Measurements from ENCODE around the gene MAML2.
"Not testable (repeated sequence)": the region's sequence is repeated elsewhere in the genome, so short reads cannot be mapped to it uniquely, and the experiment has no call there.

Gene MAML2

DNA sequence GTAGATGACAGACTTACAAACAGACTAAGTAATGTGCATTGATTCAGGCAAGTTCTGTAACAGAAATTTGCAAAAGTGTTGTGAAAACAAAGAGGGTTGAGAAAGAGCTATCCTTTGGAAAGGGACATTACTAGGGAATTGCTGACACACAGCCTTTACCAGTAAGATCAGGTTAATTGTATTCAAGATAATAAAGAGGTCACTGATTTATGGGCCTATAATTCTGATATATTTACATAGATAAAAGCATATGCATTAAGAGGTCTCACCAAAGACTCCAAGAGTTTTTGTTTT is 138.7 kb downstream of the MAML2 start:
- DNase-seq: no peak

DNA sequence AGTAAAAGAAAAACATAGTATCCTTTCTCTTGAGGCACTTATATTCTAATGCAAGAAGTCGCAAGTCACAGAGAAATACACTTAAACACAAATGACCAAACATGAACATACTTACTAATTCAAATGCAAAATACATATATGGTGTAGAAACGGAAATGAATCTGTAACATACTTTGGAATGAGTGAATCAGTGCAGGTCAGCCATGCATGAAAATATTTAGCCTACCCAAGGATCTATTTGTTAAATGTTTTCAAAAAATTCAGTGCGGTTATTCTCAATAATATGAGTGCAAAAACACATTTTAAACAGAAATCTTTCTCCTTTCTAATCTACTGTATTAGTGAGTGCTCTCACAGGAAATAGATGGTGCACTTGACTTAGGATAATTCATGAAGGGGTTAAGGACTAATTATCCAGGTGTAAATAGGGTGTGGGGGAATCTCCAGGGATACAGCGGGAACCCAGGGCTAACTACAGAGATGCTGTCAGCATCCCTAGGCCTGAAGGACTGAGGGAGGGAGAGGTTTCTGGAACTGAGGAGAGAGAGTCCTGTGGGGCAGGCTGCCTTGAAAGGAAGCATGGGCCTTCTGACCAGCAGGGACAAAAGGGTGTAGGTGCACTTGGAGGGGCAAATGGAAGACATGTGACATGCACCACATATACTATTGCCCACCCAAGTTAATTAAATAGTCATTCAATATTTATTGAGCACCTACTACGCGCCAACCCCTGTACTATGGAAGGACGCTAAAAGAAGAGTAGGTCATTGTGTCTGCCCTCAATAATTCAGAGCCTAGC is 139.2 kb downstream of the MAML2 start:
- no peak for DNase-seq

DNA sequence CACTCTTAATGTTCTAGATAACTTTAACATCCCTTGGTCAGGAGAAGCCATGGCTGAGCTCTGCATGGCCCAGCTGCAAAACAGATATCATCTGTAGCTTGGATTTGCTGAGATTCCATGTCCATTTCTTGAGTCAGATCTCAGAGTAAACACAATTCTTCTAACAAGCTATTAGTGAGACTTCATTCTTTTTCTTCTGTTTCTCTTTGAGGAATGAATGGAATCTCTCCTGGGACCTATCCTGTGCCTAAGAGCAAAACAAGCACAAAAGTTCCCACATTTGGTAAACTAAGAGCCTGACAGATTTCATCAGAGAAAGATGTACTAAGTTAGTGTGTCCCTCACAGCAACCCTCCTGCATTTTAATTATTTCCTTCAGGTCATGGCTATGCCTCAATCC is 142.8 kb downstream of the MAML2 start:
- DNase-seq: no peak

DNA sequence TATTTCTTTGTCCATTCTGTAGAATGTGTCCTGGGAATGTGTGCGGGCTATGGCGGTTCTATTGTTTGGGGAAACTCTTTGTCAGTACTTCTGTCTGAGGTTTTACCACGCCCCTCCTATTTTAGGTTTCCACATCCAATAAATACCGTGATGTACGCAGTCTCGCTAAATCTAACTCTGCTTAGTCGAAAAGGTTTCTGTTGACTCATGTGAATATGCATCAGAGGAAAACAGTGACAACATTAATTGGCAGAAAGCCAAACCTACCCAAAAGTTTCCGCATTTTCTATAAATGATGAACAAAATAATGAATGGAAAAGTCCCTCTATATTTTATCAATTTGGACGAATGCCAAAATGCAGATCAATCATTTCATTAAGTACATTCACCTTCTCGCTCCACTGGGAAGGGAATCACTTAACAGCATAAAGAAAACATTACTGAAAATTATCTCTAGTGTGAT is 143.4 kb downstream of the MAML2 start:
- no peak for DNase-seq

DNA sequence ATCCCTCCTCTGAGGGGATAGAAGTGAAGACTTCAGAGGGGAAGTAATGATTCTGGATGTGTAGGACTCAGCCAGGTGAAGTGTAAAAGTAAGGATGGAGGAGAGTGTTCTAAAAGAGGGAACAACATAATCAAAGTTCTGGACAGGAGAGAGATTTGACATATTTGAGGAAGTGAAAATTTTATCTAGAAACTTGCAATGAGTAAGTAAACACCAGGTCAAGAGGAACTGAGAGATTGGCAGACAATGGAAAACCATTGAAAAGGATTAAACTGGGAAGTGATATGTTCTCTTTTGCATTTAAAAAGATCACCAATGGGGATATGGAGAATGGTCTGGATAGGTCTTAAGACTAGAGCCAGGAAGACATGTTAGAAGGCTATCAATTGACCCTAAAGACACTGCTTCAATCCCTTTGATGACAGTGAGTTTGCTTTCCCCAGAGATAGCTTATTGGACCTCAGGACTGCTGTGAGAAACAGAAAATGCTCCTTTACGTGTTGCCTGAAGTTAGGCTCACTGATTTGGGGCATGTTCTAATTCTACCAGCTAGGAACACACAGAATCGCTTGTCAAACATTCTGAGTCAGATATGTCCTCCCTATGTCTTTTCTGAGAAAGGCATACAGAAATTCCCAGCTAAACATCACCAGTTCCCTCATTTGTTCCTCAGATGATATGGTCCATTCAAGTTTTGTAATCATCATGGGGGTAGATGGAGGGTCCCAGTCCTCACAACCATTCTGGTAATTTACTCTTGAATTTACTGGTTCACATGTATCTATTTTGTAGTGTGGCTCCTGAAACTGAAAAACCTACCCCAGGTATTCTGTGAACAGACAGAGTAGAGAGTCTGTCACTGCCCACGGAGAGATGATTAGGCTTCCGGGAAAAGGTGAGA is 144.9 kb downstream of the MAML2 start:
- no peak for DNase-seq

DNA sequence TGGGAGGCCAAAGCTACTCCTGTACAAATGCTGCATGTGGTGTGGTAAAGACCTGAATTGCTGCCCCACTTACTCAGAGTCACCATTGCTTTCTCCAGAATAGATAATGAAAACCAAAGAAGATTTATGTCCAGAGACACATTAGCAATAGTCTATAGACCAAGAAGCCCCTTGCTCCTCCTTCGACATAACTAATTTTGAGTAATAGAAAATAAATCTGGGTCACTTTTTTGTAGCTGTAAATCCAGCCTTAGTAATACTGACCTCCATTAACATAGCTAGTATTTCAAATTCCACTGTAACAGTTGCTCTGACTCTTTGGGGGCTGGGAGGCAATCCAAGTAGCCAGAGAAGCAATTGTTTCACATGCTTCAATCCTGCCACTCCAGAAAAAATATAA is 145.9 kb downstream of the MAML2 start:
- DNase-seq: no peak

DNA sequence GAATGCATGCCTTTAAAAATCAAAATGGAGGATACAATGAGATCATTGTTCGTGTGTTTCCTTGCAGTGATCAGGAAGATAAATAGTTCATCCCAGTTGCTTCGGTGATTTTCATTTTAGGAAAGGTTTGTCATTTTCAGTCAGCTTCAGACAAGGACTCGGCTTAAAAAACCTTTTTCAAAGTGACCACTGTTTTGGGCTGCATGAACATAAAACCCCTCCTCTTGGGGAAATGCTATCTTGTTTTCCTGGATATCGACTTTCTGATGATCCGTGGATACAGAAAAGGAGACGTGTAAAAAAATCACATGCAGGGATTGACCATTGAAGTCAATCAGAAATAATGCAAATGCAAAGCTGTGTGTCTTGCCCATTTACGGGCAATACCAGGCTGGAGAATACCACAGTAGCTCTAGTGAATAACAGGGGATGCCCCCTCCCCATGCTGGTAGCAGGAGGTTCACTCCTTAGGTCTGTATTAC is 146.8 kb downstream of the MAML2 start:
- DNase-seq: no peak

DNA sequence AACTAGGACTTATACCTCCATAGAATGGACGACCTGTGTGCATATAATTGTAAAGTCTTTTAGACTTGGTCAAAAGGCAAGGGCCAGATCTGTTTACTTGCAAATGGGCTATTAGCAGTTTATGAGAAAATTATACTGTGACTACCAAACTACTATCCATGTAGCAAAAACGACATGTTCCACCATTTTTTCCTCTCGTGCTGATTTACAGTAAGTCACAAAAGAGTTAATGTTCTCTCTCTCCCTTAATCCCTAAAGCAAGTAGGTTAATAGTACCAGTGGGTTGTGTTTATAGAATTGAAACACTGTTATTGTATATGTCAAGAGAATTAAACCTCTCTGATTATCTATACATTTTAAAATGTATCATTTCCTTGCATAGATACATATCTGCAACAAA is 147.3 kb downstream of the MAML2 start:
- no peak for DNase-seq

DNA sequence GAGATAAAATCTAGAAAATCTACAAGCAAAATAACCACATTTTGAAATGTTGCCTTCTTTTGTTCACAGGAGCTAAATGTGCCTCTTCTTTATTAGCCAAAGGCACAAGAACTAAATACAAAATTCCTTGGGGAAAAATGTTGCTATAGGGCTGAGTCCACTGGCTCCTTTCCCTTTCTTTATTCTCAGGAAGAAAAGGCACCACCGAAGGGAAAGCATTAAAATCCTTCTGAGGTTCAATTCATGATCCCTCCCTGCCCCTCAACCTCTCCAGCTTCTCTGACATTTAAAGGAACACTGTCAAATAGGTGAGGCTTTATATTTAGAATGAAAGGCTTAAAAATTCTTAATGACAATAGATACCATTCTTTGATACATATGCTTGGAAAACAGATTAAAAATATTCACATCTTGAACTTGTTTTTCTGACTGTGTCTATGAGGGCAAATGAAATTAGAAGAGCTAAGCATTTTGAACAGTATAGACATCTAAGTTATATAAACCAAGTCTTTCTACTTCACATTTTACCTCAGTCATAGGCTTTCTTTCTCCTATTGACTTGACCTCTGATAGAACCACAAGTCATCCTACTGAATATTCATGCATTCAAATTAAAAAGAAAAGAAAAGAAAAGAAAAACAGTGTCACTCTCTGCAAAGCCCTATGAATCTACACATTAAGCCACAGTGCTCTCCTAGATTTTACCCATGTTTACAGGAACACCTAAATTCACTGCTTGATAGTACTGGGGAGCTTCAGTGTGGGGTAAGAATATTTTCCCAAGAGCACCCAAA is 148.2 kb downstream of the MAML2 start:
- no peak for DNase-seq

DNA sequence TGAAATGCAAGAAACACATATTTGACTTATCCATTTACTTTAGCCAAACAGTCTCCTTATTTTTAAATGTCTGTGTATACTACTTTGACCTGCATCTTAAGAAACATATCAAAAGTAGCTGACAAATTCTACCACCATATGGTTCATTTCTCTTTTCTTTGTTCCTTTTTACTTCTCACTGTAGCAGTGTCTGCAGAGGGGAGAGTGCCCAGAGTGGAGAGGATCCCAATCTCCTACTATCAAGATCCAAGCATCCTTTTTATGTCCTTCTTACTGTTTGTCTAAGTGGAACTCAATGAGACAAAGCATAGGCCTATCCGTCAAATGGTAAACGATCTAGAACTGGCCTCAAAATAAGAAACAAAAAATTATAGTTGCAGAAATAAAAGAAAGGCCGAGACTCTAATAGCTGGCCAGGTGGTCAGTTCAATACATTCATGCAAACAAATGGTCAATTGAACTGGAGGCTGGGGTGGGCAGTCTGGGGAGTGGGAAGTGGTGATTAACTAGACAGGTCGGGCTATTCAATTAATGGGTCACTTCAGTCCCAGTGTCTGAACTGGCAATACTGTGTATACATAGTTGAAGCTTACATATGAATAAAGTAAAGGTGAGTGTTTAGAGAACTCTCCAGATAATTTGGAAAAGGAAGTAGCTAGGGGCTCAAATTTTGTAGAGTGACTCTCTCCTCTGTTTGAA is 149.1 kb downstream of the MAML2 start:
- DNase-seq: no peak

DNA sequence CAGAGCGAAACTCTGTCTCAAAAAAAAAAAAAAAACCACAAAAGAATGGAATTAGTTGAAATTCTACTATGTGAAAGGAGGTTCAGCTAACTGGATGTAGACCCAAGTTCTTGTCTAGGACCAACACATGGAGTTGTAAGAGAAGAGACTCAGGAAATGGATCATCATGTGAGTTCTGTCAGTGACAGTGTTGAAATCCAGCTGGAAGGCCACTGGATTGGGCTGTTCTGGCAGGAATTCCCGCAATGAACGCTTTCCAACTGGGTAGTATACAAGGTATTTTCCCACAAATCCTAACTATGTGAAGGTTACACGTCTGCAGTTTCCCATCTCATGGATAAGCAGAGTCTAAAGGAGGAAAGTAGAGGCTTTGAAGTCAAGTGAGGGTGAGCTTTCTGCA is 151.2 kb downstream of the MAML2 start:
- DNase-seq: no peak

DNA sequence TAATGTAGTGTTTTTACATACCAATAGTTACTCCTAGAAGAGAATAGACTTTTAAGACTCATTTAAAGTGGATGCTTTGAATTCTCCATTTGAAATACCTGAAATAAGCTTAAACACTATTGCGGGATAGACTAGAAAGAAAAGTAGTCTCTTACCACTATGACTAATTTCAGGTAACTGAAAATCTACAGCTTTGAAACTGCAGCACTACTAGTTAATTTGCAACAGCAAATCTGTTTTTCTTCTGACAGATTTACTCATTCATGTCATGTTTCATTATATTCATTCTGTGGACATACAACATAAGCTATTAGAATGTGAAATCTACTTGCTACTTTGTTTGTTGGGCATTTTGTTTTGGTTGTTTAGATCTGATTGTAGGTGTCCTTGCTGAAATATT is 153.6 kb downstream of the MAML2 start:
- no peak for DNase-seq

DNA sequence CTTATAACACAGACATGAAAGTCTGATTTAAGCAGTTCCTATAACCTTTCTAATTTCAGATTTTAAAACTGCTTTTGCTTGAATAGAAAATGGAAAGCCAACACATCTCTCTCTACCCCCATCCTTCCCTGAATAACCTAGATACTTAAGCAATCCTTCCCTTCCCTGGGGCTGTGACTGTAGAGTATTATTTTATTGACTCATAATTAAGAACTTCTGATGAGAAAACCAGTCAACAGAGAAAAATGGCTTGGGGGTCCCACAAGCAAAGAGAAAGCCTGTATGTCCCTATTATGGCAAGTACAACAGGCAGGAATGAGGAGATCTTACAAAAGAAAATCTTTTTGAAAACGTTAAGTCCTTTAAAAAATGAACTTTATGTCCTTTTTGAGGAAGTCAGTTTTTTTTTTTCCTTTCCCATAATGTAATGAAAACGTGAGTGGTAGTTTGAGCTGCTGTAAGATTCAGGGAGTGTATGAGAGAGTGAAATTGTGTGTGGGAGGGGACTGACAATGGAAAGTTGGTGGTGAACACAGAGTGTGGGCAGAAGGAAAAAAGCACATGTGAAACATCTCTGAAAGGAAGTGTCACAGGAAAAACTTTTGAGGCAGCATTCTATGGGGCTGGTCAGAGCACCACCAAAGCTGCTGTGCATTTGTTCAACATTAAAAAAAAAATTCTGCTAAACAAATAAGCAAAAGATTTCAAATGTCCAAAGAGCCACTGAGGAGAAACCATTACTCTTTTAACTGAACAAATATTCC is 154.6 kb downstream of the MAML2 start:
- peak; percentile 38 for DNase-seq

DNA sequence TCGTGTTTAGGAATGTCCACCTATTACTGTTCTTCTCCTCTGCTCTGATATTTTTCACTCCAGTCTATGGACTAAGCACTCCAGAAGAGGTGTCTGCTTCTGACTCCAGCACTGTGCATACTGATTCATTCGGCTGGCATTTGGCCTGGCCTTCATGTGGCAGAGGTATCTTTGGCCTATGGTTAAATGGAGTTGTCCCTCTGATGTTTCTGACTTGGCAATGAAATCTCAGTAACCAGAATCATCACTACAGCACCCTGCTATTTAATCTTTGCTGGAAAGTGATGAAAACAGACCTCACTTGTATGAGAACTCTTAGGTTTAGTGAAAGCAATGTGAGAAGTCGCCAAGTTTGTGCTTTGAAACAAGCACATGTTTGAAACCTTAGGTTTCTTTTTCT is 155.2 kb downstream of the MAML2 start:
- no peak for DNase-seq

DNA sequence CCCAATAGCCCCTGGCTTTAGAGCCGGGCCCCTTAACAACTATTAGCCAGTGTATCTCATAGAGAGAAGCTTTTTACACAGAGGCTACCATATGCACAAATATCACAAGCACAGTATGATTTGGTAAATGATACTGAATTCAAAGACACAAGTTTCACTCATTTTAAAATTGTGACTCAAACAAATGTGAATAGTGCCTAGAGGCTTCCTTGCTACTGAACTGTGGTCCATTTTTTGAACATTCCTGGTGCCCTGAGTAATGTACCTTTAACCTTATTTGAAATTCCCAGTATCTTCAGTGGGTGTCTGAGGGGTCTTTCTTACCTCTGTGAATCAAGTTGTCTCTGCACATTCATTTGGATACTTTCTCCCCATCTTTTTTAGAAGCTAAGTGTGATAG is 156.2 kb downstream of the MAML2 start:
- DNase-seq: no peak

DNA sequence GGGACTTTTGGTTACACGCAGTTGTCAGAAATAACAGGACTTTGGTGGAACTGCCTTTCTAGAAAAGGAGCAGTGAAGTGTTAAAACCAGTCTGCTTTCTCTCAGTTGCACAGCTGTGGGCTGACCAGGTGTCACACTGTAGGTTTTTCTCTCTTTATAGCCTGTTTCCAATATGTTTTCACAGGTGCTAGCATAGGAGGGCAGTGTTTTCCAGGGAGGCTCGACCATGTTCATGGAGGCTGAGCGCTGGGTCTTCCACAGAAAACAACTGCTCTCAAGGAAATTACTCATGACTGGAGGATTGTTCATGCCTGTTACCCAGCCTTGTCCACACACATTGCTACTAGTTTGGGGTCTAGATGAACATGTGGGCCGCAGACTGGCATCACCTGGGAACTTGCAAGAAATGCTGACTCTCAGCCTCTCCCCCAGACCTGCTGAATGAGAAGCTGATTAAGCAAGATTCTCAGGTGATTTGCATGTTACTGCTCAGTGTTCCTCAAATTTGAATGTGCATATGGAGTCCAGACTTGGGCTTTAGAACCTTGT is 157.7 kb downstream of the MAML2 start:
- DNase-seq: no peak

DNA sequence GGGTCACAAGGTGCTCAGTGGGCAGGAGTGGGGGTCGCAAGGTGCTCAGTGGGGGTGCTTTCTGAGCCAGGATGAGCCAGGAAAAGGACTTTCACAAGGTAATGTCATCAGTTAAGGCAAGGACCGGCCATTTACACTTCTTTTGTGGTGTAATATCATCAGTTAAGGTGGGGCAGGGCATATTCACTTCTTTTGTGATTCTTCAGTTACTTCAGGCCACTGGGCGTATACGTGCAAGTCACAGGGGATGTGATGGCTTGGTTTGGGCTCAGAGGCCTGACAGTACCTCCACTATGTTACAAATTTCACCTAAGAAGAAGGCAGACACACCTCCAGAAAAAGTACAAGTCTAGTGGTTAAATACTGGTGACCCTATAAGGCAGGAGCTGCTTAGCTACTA is 162.1 kb downstream of the MAML2 start:
- DNase-seq: not testable (repeated sequence)

DNA sequence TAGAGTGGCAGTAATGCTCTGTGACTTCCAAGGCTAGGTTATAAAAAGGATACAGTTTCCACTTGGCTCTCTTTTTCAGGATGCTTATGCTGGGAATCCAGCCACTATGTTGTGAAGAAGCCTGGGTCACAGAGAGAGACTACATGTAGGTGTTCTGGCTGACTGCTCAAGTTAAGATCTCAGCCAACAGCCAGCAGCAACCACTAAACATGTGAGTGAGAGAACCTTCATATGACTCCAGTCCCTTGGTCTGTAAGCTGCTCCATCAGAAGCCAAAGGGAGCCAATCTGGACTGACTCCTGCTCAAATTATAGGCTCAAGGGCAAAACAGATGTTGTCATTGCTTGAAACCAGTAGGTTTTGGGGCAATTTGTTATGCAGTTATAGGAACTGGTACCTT is 162.7 kb downstream of the MAML2 start:
- DNase-seq: no peak

DNA sequence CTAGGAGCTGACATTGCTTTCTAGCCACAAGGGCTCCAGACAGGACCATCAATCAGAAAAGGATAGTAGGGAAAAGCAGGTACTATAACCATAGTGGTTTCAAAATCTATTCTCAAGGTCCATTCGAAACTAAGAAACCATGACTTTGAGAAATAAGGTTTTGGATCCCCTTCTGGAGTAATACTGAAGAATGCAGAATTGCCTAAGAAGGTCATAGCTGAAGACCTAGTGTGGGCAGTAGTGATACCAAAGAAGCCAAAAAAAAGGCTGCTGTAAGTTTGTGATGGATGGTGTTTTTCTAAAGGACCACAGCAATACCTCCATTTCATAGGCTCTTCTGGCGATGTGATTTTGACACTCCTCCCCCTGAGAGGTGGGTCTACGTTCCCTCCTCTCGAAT is 163.1 kb downstream of the MAML2 start:
- no peak for DNase-seq

DNA sequence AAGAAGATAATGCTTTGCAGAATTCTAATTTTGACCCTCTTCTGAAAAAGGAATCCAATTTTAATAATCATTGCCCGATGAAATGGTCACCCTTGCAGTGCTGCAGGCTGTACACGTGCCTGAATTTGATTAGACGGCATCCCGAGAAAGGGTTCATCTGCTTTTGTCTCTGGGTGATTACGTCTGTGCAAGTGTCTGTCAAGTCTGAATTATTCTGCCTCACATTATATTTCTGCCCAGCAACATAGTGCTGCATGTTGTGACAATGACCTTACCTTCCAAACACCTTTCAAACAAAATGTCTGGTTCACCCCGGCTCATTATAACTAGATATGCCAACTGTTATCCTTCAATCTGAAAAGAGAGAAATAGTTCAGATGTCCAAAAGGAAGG is 164.1 kb downstream of the MAML2 start:
- DNase-seq: no peak

DNA sequence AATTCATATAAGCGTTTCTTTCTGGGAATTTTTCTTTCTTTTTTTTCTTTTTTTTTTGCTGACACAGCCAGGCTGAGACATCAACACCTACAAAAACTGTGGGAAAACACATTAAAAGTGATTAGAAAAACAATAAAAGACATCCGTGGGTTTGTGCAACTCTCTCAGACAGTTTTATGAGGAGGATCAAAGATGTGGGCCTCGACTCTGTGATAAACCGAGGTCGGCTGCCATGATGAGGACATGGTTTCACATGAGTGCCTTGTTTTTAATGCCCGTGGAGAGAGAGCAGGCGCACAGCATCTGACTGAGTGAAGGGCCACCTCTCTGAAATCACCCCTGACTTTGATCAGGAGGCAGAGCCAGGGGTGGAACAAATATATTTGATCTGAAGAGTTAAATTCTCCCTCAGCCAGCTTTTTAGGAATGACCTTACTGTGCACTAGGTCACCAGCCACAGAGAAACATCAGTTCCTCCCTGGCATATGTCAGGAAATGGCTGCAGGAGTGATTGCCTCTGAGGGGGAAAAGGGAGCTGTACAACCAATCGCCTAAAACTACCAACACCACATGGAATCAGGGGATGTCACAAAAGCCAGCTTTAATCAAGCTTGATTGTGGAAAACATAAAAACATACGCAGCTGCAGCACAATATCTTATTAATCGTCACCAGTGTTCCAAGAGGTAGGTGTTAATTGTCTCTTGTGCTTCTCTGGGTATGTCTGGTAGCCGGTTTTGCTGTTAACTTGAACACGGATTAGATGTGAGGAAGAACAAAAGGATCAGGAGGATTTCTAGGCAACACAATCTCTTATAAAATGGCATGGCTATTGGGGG is 164.7 kb downstream of the MAML2 start:
- no peak for DNase-seq

Data from activated T-cell treated with anti-CD3 and anti-CD28 coated beads for 4 hours (primary cell).